KG1 (cell line): ENCODE data around the gene MAST4.
"Not testable (repeated sequence)": the region's sequence is repeated elsewhere in the genome, so short reads cannot be mapped to it uniquely, and the experiment has no call there.

Experiments
- DNase-seq: peaks from one replicate; lab custom pipeline; 2025; lab: John Stamatoyannopoulos, UW

Gene MAST4

GRCh38 chr5:67092535-67092934 lies 496.3 kb downstream of the MAST4 start:
- DNase-seq, result no peak

- DNase-seq, result no peak
These were observed 497.1 kb downstream of the MAST4 start for GRCh38 chr5:67093279-67093678.

GRCh38 chr5:67094476-67095300 lies 498.5 kb downstream of the MAST4 start:
- no peak for DNase-seq

- no peak for DNase-seq
These were observed 499.4 kb downstream of the MAST4 start for GRCh38 chr5:67095346-67096171.

GRCh38 chr5:67098656-67099055 lies 502.5 kb downstream of the MAST4 start:
- DNase-seq, result no peak

DNA sequence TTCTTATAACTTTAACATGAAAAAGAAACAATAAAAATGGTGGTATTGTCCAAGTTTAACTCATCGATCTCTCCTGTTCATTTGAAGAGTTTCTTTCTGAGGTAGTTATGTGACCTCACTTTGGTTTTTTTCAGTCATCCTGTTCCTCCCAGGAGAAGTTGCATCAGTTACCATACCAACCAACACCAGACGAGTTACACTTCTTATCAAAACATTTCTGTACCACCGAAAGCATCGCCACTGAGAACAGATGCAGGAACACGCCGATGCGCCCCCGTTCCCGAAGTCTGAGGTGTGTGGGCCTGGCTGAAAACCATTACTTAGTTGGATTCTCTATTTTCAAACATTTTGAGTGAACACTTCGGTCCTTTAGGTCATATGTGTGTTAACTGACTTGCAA lies 504.1 kb downstream of the MAST4 start:
- DNase-seq, result no peak

DNA sequence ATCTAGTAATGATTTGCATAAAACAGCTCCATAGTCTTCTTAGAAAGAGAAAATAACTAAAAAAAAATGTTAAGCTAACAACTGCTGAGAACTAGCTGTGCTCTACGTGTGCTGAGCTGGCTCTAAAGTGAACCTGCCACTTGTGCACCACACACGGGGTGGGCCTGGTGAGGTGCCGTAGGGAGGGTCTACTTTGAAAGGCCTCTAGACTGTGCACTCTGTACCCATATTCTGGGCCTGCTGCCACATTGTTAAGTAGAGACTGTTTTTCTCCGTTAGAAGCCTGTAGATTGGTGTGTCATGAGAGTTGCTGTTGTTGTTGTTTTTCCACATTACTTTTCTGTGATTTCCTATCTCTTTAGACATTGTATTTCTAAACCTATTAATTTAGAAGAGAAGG lies 506.5 kb downstream of the MAST4 start:
- no peak for DNase-seq

DNA sequence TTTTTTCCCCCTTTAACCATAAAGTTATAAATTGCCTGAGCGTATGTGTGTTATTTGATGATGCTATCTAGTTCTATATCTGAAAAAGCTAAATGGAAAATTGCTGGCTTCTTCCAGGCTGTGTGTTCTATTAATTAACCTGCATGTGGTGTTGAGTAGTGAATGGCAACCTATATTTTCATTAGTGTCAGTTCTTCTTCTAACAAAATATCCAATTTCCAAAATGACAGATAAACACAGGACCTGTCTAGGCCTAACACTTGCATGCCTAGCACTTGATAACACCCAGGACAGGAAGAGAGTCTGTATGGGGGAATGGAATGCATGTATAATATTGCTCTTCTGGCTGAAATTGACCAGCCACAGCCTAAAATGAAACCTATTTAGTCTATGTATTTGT lies 508.7 kb downstream of the MAST4 start:
- DNase-seq, result no peak

DNA sequence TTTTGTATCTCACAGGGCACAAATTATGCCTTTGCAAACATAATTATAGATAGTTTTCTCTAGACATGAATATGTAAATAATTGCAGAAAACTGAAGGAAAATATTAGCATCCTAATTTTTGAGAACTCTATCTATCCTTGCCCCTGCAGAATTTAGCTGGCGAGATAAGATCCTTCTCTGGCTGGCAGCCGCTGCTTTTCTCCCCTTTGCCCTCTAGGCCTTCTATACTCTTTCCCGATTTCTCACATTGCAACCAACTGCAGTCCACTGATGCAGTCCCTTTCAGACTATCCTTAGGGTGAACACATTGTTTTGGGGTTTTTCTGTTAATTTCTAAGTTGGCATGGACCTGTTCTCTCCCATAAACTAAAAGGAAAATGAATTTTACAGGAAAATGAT lies 509.1 kb downstream of the MAST4 start:
- no peak for DNase-seq

DNA sequence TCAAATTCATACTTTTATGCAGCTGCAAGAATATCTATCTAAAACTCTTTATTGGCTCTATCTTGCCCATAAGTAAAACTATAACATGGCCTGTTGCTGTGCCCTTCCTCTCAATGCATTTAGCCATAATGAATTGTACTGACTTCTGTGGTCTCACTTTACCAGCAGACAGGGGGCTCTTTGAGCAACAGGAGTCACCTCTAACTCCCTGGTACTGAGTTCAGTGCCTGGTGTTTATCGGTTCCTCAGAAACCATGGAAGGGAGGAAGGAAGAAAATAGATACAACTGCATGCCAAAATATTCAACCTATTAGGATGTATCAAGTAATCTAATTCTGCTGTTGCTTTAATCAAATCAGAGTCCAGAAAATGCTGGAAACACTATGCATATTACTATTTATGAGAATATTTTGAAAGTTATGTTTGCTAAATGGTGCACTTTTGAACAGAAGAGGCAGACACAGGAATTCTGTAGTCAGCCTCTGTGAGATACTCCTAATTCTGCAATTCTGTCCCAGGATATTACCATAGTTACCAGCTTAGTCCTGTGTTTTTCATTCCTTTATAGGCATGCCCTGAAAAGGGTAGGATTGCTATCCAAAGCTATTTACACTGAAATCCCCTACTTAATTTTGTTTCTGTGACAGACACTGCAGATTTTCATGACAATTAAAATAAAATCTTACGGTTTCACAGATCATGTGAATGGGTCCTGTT lies 510.6 kb downstream of the MAST4 start:
- no peak for DNase-seq

- no peak for DNase-seq
These were observed 515.6 kb downstream of the MAST4 start for GRCh38 chr5:67111779-67112178.

- no peak for DNase-seq
These were observed 519.1 kb downstream of the MAST4 start for GRCh38 chr5:67115246-67115645.

- no peak for DNase-seq
These were observed 519.6 kb downstream of the MAST4 start for GRCh38 chr5:67115817-67116216.

DNA sequence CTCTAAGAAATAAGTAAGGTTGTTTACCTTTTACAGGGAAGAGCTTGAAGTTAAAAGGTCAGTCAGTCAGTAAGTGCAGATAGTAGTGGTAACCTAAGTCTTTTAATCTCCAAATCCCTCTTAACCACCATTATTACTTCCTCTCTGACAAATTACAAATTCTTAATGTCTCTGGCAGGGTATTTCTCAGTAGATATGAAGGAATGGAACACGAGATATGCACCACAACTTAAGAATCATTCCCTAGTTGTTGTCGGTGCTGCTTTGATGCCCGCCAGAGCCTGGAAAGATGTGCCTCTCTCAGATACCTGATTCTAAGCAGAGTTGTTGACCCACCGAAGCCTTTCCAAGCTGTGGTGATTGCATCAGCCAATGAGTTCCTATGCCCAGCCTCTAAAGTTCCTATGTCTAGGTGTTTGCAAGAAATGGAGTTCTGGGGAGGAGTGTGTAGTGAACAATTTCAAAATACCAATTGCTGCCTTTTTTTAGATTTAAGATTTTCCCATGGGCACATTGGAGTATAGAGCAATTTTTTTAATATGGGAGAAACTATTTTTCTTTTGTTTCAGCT lies 521.9 kb downstream of the MAST4 start:
- no peak for DNase-seq

- DNase-seq, result no peak
These were observed 522.8 kb downstream of the MAST4 start for GRCh38 chr5:67119010-67119409.

- no peak for DNase-seq
These were observed 523.8 kb downstream of the MAST4 start for GRCh38 chr5:67120032-67120431.

DNA sequence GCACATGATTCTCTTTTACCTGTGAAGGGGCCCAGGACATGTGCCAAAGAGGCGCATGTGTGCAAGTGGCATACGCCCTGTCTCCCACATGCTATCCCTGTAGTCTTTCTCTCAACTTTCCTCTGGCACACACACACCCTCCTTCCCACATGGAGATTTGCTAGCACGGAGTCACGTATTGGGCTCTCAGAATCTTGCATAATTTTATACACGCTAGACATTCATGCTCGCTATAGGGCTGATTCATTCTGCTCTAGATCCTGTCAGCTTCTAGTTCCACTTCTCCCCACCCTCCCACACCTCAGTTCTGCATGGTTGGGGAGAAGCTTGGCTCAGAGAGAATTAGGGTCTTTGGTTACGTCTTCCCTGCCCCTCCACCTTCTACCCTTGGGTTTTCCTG lies 527.6 kb downstream of the MAST4 start:
- DNase-seq, result no peak

GRCh38 chr5:67124556-67124955 lies 528.4 kb downstream of the MAST4 start:
- DNase-seq, result no peak

- DNase-seq, result not testable (repeated sequence)
These were observed 531.2 kb downstream of the MAST4 start for GRCh38 chr5:67127347-67127895.

GRCh38 chr5:67129768-67130167 lies 533.6 kb downstream of the MAST4 start:
- DNase-seq, result no peak

GRCh38 chr5:67133217-67133616 lies 537.0 kb downstream of the MAST4 start:
- no peak for DNase-seq

DNA sequence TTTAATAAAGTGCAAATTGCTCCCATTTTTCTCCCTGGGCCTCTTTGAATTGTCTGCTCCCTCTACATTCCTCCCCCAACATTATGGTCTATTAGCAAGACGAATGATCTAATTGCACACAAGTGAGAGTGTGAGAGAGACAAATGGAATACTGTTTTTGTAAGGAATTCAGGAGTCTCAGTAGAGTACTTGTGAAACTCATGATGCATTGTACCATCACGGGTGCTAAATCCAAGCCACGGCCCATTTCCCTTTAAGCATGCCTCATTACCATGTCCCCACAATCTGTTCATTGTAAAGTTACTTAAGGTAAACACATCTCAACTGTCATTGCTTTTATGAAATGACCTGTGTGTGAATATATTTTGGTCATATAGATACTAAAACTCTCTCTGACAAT lies 537.6 kb downstream of the MAST4 start:
- DNase-seq, result no peak
